Testis (tissue), 3 donors: ENCODE results near the gene AMBRA1. TPM values are rescaled to one million over a fixed set of nuclear protein-coding genes. Genes with fewer than 3 reads are reported as not detected.

Experiments
- DNase-seq: peaks from one replicate; pipeline ENCODE4 v3.0.0-alpha.2; 2019
- H3K27ac ChIP-seq, 2 donors: fragments of 200-600 bp; sonication (generic); one replicate each; pipeline ENCODE4 v1.5.1; 2019
- H3K27me3 ChIP-seq: fragments of 200-600 bp; sonication (generic); one replicate; pipeline ENCODE4 v1.5.1; 2019
- H3K36me3 ChIP-seq: fragments of 200-600 bp; sonication (generic); one replicate; pipeline ENCODE4 v1.5.1; 2017; ENCODE audit warnings: low read depth; ENCODE audit errors: missing control alignments
- H3K4me1 ChIP-seq: fragments of 200-600 bp; sonication (generic); one replicate; pipeline ENCODE4 v1.5.1; 2019
- H3K4me3 ChIP-seq, 2 donors: fragments of 200-600 bp; sonication (generic); one replicate each; pipeline ENCODE4 v1.5.1; 2017 to 2019
- H3K9me3 ChIP-seq: fragments of 200-600 bp; sonication (generic); one replicate; pipeline ENCODE4 v1.5.1; 2017
- CTCF ChIP-seq, 3 experiments: fragments of 450-650 bp in 2 of 3; fragments of 200-600 bp in 1 of 3; sonication (generic) in 1 of 3; IDR thresholded peaks; one replicate each; pipeline ENCODE4 v1.5.1; 2016 to 2019; ENCODE audit warnings: antibody characterized with exemption in 3 of 3, mild to moderate bottlenecking in 2 of 3, moderate library complexity in 1 of 3
- POLR2A ChIP-seq: fragments of 450-650 bp; IDR thresholded peaks from one replicate; pipeline ENCODE4 v1.6.1; 2017; ENCODE audit warnings: antibody characterized with exemption, mild to moderate bottlenecking, moderate library complexity
- WGBS, 2 donors: methylation state at CpG; one replicate each; pipeline ENCODE4 v1.1.5; 2018; 5-methylcytosine and 5-hydroxymethylcytosine counted together
- intact Hi-C: fragments of 100-400 bp; cut with DNase I; formaldehyde crosslinking; loops from one replicate; pipeline ENCODE4 v1.15.1; 2023; ENCODE audit warnings: low total_unique reads
- polyA plus RNA-seq: library from polyadenylated mRNA; stranded (reverse); fragments of 350-450 nt; fragmentation: Illumina TruSeq; extraction: RNeasy Lipid Tissue Mini Kit (QIAGEN cat#74804); gene quantifications from one replicate; pipeline ENCODE4 v1.2.3, GENCODE V29; 2014; ENCODE audit warnings: low read depth, low replicate concordance; ENCODE audit not compliant: insufficient read depth
- total RNA-seq, 2 donors: library from RNA; depleted of rRNA; stranded (reverse); fragments of >200 nt; gene quantifications; one replicate each; pipeline ENCODE4 v1.2.3, GENCODE V29; 2016

Gene AMBRA1
- total and polyA plus RNA-seq, 3 donors from 2014 or later, result 28.0 to 68.3 (median 55.6) TPM

- no peaks in the 10 kb centered on the region for H3K9me3 ChIP-seq
- TF ChIP-seq POLR2A, result no peak
- TF ChIP-seq CTCF (IDR thresholded peaks at IDR 0.05), result no peak
- intact Hi-C loops, result no loop called here
- no peaks in the 10 kb centered on the region for H3K36me3 ChIP-seq
- 64 to 66% methylated on average over 2 of the region's 2 CpGs for WGBS, 2 donors
- no peak overlapping the region for H3K4me3 ChIP-seq
- no peak overlapping the region for H3K27ac ChIP-seq
- DNase-seq, result no peak
- H3K27me3 ChIP-seq, result no peaks in the 10 kb centered on the region
- peaks cover 14% of the 10 kb centered on the region for H3K4me1 ChIP-seq
Measured at GRCh38 chr11:46555267-46556054, 38.4 kb downstream of the AMBRA1 start.

- no peak for TF ChIP-seq CTCF (IDR thresholded peaks at IDR 0.05)
- no peak for TF ChIP-seq POLR2A
- H3K4me1 ChIP-seq, result peaks cover 14% of the 10 kb centered on the region
- H3K27ac ChIP-seq, result peak overlapping the region in 1 of 2 donors; percentile 48
- WGBS, 2 donors, result 77 to 80% methylated on average over 5 of the region's 5 CpGs
- intact Hi-C loops, result no loop called here
- DNase-seq, result no peak
- H3K36me3 ChIP-seq, result no peaks in the 10 kb centered on the region
- H3K27me3 ChIP-seq, result no peaks in the 10 kb centered on the region
- H3K4me3 ChIP-seq, result no peak overlapping the region
- H3K9me3 ChIP-seq, result no peaks in the 10 kb centered on the region
Measured at GRCh38 chr11:46554213-46555147, 39.3 kb downstream of the AMBRA1 start.

- H3K4me3 ChIP-seq, result no peak overlapping the region
- H3K27ac ChIP-seq, result no peak overlapping the region
- no peaks in the 10 kb centered on the region for H3K27me3 ChIP-seq
- DNase-seq, result no peak
- TF ChIP-seq POLR2A, result no peak
- TF ChIP-seq CTCF (IDR thresholded peaks at IDR 0.05), result no peak
- intact Hi-C loops, result no loop called here
- H3K9me3 ChIP-seq, result no peaks in the 10 kb centered on the region
- 56 to 59% methylated on average over 1 of the region's 1 CpG for WGBS, 2 donors
- no peaks in the 10 kb centered on the region for H3K36me3 ChIP-seq
- H3K4me1 ChIP-seq, result peaks cover 14% of the 10 kb centered on the region
Measured at GRCh38 chr11:46553814-46554212, 40.0 kb downstream of the AMBRA1 start.

- intact Hi-C loops, result no loop called here
- Histone ChIP-seq H3K4me1 (peaks cover 14% of the 10 kb centered on the region), H3K27me3 (no peaks in the 10 kb centered on the region), H3K4me3 (no peak overlapping the region), H3K36me3 (no peaks in the 10 kb centered on the region), H3K9me3 (no peaks in the 10 kb centered on the region), H3K27ac (no peak overlapping the region)
- DNase-seq, result no peak
- no peak for TF ChIP-seq CTCF (IDR thresholded peaks at IDR 0.05)
- TF ChIP-seq POLR2A, result no peak
- 94 to 95% methylated on average over 7 of the region's 7 CpGs for WGBS, 2 donors
Measured at GRCh38 chr11:46551261-46551660, 42.6 kb downstream of the AMBRA1 start.
